ENCODE measurements around the gene TNIK. TPM values are rescaled to one million over a fixed set of nuclear protein-coding genes. Genes with fewer than 3 reads are reported as not detected.
"Not testable (repeated sequence)": the region's sequence is repeated elsewhere in the genome, so short reads cannot be mapped to it uniquely, and the experiment has no call there.

Gene TNIK
- total and polyA plus RNA-seq, 10 of the 15 experiments (the other 5 are each of a cell fraction or from before 2014, with no cell fraction given), result 13.9 to 74.3 (median 48.2) TPM

GRCh38 chr3:171451915-171452314, 8.3 kb downstream of the TNIK start (continued):
- TF ChIP-seq, protein P1, sequence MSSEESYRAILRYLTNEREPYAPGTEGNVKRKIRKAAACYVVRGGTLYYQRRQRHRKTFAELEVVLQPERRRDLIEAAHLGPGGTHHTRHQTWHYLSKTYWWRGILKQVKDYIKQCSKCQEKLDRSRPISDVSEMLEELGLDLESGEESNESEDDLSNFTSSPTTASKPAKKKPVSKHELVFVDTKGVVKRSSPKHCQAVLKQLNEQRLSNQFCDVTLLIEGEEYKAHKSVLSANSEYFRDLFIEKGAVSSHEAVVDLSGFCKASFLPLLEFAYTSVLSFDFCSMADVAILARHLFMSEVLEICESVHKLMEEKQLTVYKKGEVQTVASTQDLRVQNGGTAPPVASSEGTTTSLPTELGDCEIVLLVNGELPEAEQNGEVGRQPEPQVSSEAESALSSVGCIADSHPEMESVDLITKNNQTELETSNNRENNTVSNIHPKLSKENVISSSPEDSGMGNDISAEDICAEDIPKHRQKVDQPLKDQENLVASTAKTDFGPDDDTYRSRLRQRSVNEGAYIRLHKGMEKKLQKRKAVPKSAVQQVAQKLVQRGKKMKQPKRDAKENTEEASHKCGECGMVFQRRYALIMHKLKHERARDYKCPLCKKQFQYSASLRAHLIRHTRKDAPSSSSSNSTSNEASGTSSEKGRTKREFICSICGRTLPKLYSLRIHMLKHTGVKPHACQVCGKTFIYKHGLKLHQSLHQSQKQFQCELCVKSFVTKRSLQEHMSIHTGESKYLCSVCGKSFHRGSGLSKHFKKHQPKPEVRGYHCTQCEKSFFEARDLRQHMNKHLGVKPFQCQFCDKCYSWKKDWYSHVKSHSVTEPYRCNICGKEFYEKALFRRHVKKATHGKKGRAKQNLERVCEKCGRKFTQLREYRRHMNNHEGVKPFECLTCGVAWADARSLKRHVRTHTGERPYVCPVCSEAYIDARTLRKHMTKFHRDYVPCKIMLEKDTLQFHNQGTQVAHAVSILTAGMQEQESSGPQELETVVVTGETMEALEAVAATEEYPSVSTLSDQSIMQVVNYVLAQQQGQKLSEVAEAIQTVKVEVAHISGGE (CRISPR knock-in tag; IDR thresholded peaks at IDR 0.05), result no peak
- no peak for TF ChIP-seq SIN3A (IDR thresholded peaks at IDR 0.05; ENCODE audit: low read depth, low read length)
- TF ChIP-seq POLR2AphosphoS2 (IDR thresholded peaks at IDR 0.05; ENCODE audit: low read depth, low read length), result no peak
- TF ChIP-seq HDAC2 (IDR thresholded peaks at IDR 0.05), result no peak
- no peak for TF ChIP-seq IRF5 (IDR thresholded peaks at IDR 0.05; ENCODE audit: borderline replicate concordance)
- TF ChIP-seq HDAC6 (IDR thresholded peaks at IDR 0.05; ENCODE audit: unreplicated experiment), result no peak

GRCh38 chr3:171447579-171447891, 12.7 kb downstream of the TNIK start:
- H3K9me3 ChIP-seq (replicated peaks; ENCODE audit: control insufficient read depth, insufficient read depth, low read length); in situ Hi-C loops (cut with MboI); H3K9ac ChIP-seq (ENCODE audit: control insufficient read depth, insufficient read depth, low read length); ATAC-seq; BruUV-seq (replicated peaks); H4K20me1 ChIP-seq (ENCODE audit: control insufficient read depth, insufficient read depth); H3K4me2 ChIP-seq (ENCODE audit: control insufficient read depth, insufficient read depth); intact Hi-C loops (cut with micrococcal nuclease; ENCODE audit: unreplicated experiment); H2AFZ ChIP-seq (ENCODE audit: control insufficient read depth, low read depth, low read length); H3K36me3 ChIP-seq (ENCODE audit: control insufficient read depth in 2 of 2, insufficient read depth in 2 of 2, low read length in 1 of 2); H3K4me3 ChIP-seq; DNase-seq (ENCODE audit: low read depth, low spot score); H3K27me3 ChIP-seq (replicated peaks in 1 of 2; ENCODE audit: control insufficient read depth in 2 of 2, insufficient read depth in 2 of 2, low read length in 1 of 2); H3K27ac ChIP-seq (ENCODE audit: control insufficient read depth, insufficient read depth): not testable (repeated sequence)
- ChIA-PET CTCF (interaction anchor here (1.0 to 1.8 kb wide), 9 partner anchors 9 to 284 kb away, joined by 3 to 6 read pairs (median 4); no protein-coding TSS in a partner anchor), SMC1A (ENCODE audit: uncharacterized antibody, unreplicated experiment) (interaction anchor here (0.6 to 2.7 kb wide), 14 partner anchors 10 to 439 kb away, joined by 3 to 20 read pairs (median 4); partner anchors contain the start of gene TNIK), RAD21 (ENCODE audit: unreplicated experiment) (interaction anchor here (0.7 to 2.9 kb wide), 5 partner anchors 11 to 260 kb away, joined by 3 to 15 read pairs (median 5); no protein-coding TSS in a partner anchor), POLR2A (interaction anchor here (0.7 kb wide), 1 partner anchor 87 kb away, joined by 3 read pairs; no protein-coding TSS in a partner anchor)
- FAIRE-seq, result peak; percentile 62
- Histone ChIP-seq H3K4me1 (ENCODE audit: control insufficient read depth, insufficient read depth, low read length) (peaks cover 27% of the 10 kb centered on the region), H3K79me2 (ENCODE audit: control insufficient read depth, insufficient read depth, low read length) (peaks cover 83% of the 10 kb centered on the region)
- WGBS (ENCODE audit: insufficient coverage, insufficient replicate concordance, low lambda C conversion rate, missing lambda C conversion rate), result 100% methylated on average over 1 of the region's 1 CpG

Data from GM12878 (cell line).